DMS53 treated with DMSO at 0.1 percent for 48 hours (cell line): ENCODE measurements around the gene PAM.
"Not testable (repeated sequence)": the region's sequence is repeated elsewhere in the genome, so short reads cannot be mapped to it uniquely, and the experiment has no call there.

Experiments used
- DNase-seq: peaks from one replicate; lab custom pipeline; 2025; ENCODE audit not compliant: unreplicated experiment; lab: John Stamatoyannopoulos, UW

PAM gene

GRCh38 chr5:102891175-102891574 lies 136.1 kb downstream of the PAM start:
- no peak for DNase-seq

GRCh38 chr5:102893942-102894341 lies 138.8 kb downstream of the PAM start:
- DNase-seq = no peak

GRCh38 chr5:102895234-102895633 lies 140.1 kb downstream of the PAM start:
- no peak for DNase-seq

- DNase-seq = no peak
These were observed 140.9 kb downstream of the PAM start for GRCh38 chr5:102895976-102896375.

GRCh38 chr5:102901424-102902134 lies 146.5 kb downstream of the PAM start:
- no peak for DNase-seq

GRCh38 chr5:102902135-102902448 lies 147.0 kb downstream of the PAM start:
- no peak for DNase-seq

- DNase-seq = no peak
These were observed 147.5 kb downstream of the PAM start for GRCh38 chr5:102902647-102903046.

- no peak for DNase-seq
These were observed 148.2 kb downstream of the PAM start for GRCh38 chr5:102903074-102903871.

- no peak for DNase-seq
These were observed 150.0 kb downstream of the PAM start for GRCh38 chr5:102905056-102905455.

GRCh38 chr5:102907099-102907498 lies 152.0 kb downstream of the PAM start:
- not testable (repeated sequence) for DNase-seq

GRCh38 chr5:102910240-102911226 lies 155.4 kb downstream of the PAM start:
- no peak for DNase-seq

GRCh38 chr5:102911973-102912372 lies 156.9 kb downstream of the PAM start:
- no peak for DNase-seq

GRCh38 chr5:102916109-102916508 lies 161.0 kb downstream of the PAM start:
- DNase-seq = no peak

GRCh38 chr5:102918986-102919610 lies 164.0 kb downstream of the PAM start:
- no peak for DNase-seq

- DNase-seq = no peak
These were observed 165.7 kb downstream of the PAM start for GRCh38 chr5:102920762-102921161.

- no peak for DNase-seq
These were observed 166.4 kb downstream of the PAM start for GRCh38 chr5:102921341-102922044.

GRCh38 chr5:102922111-102922720 lies 167.1 kb downstream of the PAM start:
- DNase-seq = no peak

- no peak for DNase-seq
These were observed 167.8 kb downstream of the PAM start for GRCh38 chr5:102922799-102923477.

GRCh38 chr5:102924963-102925362 lies 169.9 kb downstream of the PAM start:
- DNase-seq = no peak
